Heart left ventricle (tissue), 16 donors: Measurements from ENCODE around the gene LRRC15. TPM values are rescaled to one million over a fixed set of nuclear protein-coding genes. Genes with fewer than 3 reads are reported as not detected.
A peak's percentile ranks its signal among the peaks of the same experiment; 100 is the strongest.

Source experiments
- ATAC-seq, 4 donors: fragments of 200-7000 bp; cut with Tn5 transposase; one replicate each; pipeline ENCODE4 v1.9.1; 2020 to 2022; ENCODE audit warnings: moderate library complexity in 4 of 4, mild to moderate bottlenecking in 3 of 4, moderate number of reproducible peaks in 1 of 4
- DNase-seq, 5 donors: peaks; one replicate each; pipeline ENCODE4 v3.0.0-alpha.2; 2020
- H3K27ac ChIP-seq, 12 donors: fragments of 200-600 bp; sonication (generic) in 4 of 12; one replicate each; pipeline versions ENCODE4 v1.5.0 to v1.8.0; 2016 to 2022; ENCODE audit warnings: mild to moderate bottlenecking in 2 of 12
- H3K27me3 ChIP-seq, 9 donors: fragments of 200-600 bp; sonication (generic) in 2 of 9; one replicate each; pipeline versions ENCODE4 v1.5.1 to v1.8.0; 2016 to 2022; ENCODE audit warnings: mild to moderate bottlenecking in 3 of 9
- H3K36me3 ChIP-seq, 9 donors: fragments of 200-600 bp; sonication (generic) in 2 of 9; one replicate each; pipeline versions ENCODE4 v1.5.0 to v1.8.0; 2018 to 2022; ENCODE audit warnings: mild to moderate bottlenecking in 2 of 9
- H3K4me1 ChIP-seq, 12 donors: fragments of 200-600 bp; sonication (generic) in 4 of 12; one replicate each; pipeline versions ENCODE4 v1.5.0 to v1.8.0; 2016 to 2022; ENCODE audit warnings: mild to moderate bottlenecking in 3 of 12
- H3K4me3 ChIP-seq, 12 donors: fragments of 200-600 bp; sonication (generic) in 4 of 12; one replicate each; pipeline versions ENCODE4 v1.5.0 to v1.8.0; 2017 to 2022; ENCODE audit warnings: mild to moderate bottlenecking in 9 of 12, moderate library complexity in 4 of 12
- H3K9me3 ChIP-seq, 12 donors: fragments of 200-600 bp; sonication (generic) in 4 of 12; one replicate each; pipeline versions ENCODE4 v1.5.0 to v1.8.0; 2016 to 2022; ENCODE audit warnings: mild to moderate bottlenecking in 1 of 12
- POLR2A ChIP-seq, 2 donors: fragments of 450-650 bp; IDR thresholded peaks; one replicate each; pipeline ENCODE4 v1.6.1; 2017; ENCODE audit warnings: antibody characterized with exemption in 2 of 2, mild to moderate bottlenecking in 2 of 2, moderate library complexity in 2 of 2
- WGBS, 4 donors: extraction: QIAGEN DNeasy Blood & Tissue Kit in 2 of 4; methylation state at CpG; one replicate each; pipeline versions ENCODE4 v1.1.5 to v1.1.7; 2013 to 2018; 5-methylcytosine and 5-hydroxymethylcytosine counted together
- intact Hi-C, 10 donors: fragments of 100-400 bp; cut with DNase I; formaldehyde crosslinking; loops; one replicate each; pipeline versions ENCODE4 v1.11.1 to v1.14.2; 2022
- polyA plus RNA-seq, 2 donors: library from polyadenylated mRNA; stranded (reverse); fragments of 200-250 nt; gene quantifications; one replicate each; pipeline ENCODE4 v1.2.3, GENCODE V29; 2013
- total RNA-seq, 9 donors: library from RNA; depleted of rRNA in 2 of 9; stranded (reverse); fragments of >200 nt in 2 of 9; fragmentation: NEBNext Ultra II Directional in 3 of 9; extraction: Animal tissue kit (Norgen Biotek cat#: 25700) in 3 of 9; gene quantifications; one replicate each; pipeline versions ENCODE4 v1.1.0 to v1.2.4, GENCODE V29; 2016 to 2023
- TF ChIP-seq, protein P1 (sequence below), 12 donors: fragments of 200-600 bp; sonication (generic) in 4 of 12; IDR thresholded peaks; one replicate each; pipeline versions ENCODE4 v1.5.0 to v1.8.0; 2018 to 2022; ENCODE audit warnings: antibody characterized with exemption in 12 of 12, mild to moderate bottlenecking in 5 of 12
- donor health status: ischemic (EF 13 %, LVEDD 7.1; RV severe dilation, severe dysfunction).
- donor health status: healthy with polysubstance abuse.
- donor health status: DM: no; HTN: yes; CAD: no.
- donor health status: DM: no; HTN: no; CAD: no.
- donor health status: ischemic (EF 25% LVEDD 6.9; RV normal size, moderate dysfunction).
- donor health status: ischemic (EF 25% LVEDD 5.7; RV mildly dilated, moderate dysfunction).
- donor health status: healthy.
- donor health status: DM: yes; HTN: yes; CAD: no.
- donor health status: ischemic (EF 35%, LVEDD 5.7; RV mildly dilated, moderate dysfunction).
- donor health status: nonischemic (EF 11% LVEDD 7.7; RV severe dilation, severe dysfunction).
- donor health status: DM: yes; HTN: yes; CAD: no.
- donor health status: PGD.
- donor health status: ischemic (EF 29% LVEDD 5.4; RV normal size, mild dysfunction).
- donor health status: nonischemic (EF 23%, LVEDD 6.1; RV moderate dilation, normal function).

LRRC15 gene
- total and polyA plus RNA-seq, 11 donors = 0.04 to 1.9 (median 0.12) TPM; not detected in 1

DNA sequence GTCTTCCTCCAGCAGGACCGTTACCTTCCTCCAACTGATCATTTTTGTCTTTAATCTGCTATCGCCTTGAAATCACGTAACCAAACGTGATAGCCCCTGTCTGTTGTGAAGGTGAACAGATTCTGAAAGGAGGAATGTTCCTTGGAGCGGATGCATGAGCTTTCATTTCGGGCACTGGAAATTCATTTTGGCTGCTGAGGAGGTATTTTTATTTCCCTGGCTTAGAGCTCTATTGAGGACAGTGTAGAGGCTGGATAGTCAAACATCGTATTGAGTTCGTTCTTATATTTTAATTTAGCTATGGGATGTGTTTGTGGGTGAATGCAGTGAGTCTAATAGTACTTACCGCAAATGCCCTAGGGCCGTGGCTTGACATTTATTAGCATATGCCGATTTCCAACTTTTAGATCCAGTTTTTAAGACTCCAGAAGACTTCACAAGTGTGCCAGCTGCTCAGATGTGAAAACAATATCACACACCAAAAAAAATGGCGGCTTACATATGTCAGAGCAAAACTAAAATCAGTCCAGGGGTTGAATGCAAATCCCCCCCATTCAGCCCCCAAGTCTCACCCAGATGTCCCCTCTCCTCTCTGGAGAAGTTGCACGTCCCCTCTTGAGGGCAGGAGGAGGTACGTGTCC is 40.5 kb downstream of the LRRC15 start:
- Histone ChIP-seq H3K36me3 (no peaks in the 10 kb centered on the region), H3K27me3 (peaks cover 0 to 40% (median 16%) of the 10 kb centered on the region in 9 donors), H3K4me3 (no peak overlapping the region), H3K4me1 (peaks cover 0 to 32% (median 12%) of the 10 kb centered on the region in 12 donors), H3K9me3 (no peaks in the 10 kb centered on the region), H3K27ac (peak overlapping the region in 1 of 12 donors; percentile 38)
- 76 to 90% (median 86%) methylated on average over 14 of the region's 14 CpGs for WGBS, 4 donors
- no peak for ATAC-seq
- TF ChIP-seq, protein P1, sequence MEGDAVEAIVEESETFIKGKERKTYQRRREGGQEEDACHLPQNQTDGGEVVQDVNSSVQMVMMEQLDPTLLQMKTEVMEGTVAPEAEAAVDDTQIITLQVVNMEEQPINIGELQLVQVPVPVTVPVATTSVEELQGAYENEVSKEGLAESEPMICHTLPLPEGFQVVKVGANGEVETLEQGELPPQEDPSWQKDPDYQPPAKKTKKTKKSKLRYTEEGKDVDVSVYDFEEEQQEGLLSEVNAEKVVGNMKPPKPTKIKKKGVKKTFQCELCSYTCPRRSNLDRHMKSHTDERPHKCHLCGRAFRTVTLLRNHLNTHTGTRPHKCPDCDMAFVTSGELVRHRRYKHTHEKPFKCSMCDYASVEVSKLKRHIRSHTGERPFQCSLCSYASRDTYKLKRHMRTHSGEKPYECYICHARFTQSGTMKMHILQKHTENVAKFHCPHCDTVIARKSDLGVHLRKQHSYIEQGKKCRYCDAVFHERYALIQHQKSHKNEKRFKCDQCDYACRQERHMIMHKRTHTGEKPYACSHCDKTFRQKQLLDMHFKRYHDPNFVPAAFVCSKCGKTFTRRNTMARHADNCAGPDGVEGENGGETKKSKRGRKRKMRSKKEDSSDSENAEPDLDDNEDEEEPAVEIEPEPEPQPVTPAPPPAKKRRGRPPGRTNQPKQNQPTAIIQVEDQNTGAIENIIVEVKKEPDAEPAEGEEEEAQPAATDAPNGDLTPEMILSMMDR (IDR thresholded peaks at IDR 0.05) = no peak
- no peak for TF ChIP-seq POLR2A (IDR thresholded peaks at IDR 0.05)
- DNase-seq = no peak
- intact Hi-C loops = no loop called here

DNA sequence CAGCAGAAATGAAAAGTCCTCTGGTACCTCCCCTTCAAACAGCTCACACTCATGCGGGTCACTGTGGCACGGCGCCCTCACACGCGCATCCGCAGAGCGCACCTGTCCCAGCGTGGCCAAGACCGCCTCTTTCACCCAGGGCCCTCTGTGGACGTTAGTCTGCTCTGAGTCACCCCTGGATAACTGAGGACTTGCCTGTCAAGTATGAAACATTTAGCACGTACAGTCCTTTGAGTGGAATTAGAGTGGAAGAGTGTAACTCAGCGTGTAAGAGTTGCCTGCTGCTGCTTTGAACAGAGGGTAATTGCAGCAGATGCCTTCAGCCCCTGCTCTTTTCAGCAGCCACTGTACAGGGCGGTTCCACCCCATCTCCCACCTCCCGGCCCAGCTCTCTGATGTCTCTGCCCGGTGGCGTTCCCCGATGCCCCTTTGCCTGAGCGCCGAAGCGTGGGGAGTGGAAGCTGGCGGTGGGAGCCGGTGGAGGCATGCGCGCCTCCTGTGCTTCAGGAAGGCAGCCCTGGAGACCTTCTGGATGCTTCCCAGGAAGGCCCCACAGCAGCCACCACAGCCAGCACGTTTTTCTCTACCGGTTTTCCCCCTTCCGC is 41.4 kb downstream of the LRRC15 start:
- DNase-seq (no peak), ATAC-seq (no peak)
- TF ChIP-seq, protein P1 (IDR thresholded peaks at IDR 0.05) = no peak
- TF ChIP-seq POLR2A (IDR thresholded peaks at IDR 0.05) = no peak
- Histone ChIP-seq H3K4me1 (peaks cover 0 to 26% (median 9%) of the 10 kb centered on the region in 12 donors), H3K36me3 (no peaks in the 10 kb centered on the region), H3K27me3 (peaks cover 0 to 34% (median 15%) of the 10 kb centered on the region in 9 donors), H3K4me3 (no peak overlapping the region), H3K9me3 (no peaks in the 10 kb centered on the region), H3K27ac (no peak overlapping the region)
- WGBS, 4 donors = 73 to 80% (median 76%) methylated on average over 27 of the region's 27 CpGs
- intact Hi-C loops = no loop called here

DNA sequence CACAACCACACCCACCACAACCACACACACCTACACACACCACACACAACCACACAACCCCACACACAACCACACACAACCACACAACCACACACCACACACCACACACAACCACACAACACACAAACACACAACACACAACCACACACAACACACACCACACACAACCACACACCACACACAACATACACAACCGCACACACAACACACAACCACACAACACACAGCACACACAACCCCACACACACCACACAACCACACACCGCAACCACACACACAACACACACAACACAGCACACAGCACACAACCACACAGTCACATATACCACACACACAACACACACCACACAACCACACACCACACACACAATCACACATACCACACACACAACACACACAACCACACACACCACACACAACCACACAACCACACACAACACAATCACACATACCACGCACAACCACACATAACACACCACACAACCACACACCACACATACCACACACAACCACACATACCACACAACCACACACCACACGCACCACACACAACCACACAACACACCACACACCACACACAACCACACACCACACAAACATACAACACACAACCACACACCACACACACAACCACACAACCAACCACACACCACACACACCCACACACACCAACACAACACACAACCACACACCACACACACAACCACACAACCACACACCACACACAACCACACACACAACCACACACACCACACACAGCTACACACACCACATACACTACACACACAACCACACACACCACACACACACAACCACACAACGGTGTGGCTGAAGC is 42.1 kb downstream of the LRRC15 start:
- ATAC-seq = no peak
- Histone ChIP-seq H3K27me3 (peaks cover 0 to 27% (median 8%) of the 10 kb centered on the region in 9 donors), H3K4me3 (no peak overlapping the region), H3K36me3 (no peaks in the 10 kb centered on the region), H3K9me3 (no peaks in the 10 kb centered on the region), H3K4me1 (peaks cover 0 to 27% (median 9%) of the 10 kb centered on the region in 12 donors), H3K27ac (no peak overlapping the region)
- TF ChIP-seq, protein P1 (IDR thresholded peaks at IDR 0.05) = no peak
- no peak for TF ChIP-seq POLR2A (IDR thresholded peaks at IDR 0.05)
- intact Hi-C loops = no loop called here
- 92 to 96% (median 95%) methylated on average over 5 of the region's 5 CpGs for WGBS, 4 donors
- DNase-seq = no peak

DNA sequence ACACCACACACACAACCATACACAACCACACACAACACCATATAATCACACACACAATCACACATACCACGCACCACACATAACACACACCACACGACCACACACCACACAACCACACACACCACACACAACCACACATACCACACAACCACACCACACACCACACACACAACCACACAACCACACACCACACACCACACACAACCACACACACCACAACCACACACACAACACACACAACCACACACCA is 42.6 kb downstream of the LRRC15 start:
- intact Hi-C loops = no loop called here
- TF ChIP-seq POLR2A (IDR thresholded peaks at IDR 0.05) = no peak
- no peak overlapping the region for H3K27ac ChIP-seq
- H3K9me3 ChIP-seq = no peaks in the 10 kb centered on the region
- no peak overlapping the region for H3K4me3 ChIP-seq
- H3K27me3 ChIP-seq = peaks cover 0 to 26% (median 6%) of the 10 kb centered on the region in 9 donors
- H3K4me1 ChIP-seq = peaks cover 0 to 30% (median 9%) of the 10 kb centered on the region in 12 donors
- H3K36me3 ChIP-seq = no peaks in the 10 kb centered on the region
- 88 to 96% (median 95%) methylated on average over 2 of the region's 2 CpGs for WGBS, 4 donors
- DNase-seq (no peak), ATAC-seq (no peak)
